Gastroesophageal sphincter (tissue), 4 donors: ENCODE data around the gene ITGB1BP1. TPM values are rescaled to one million over a fixed set of nuclear protein-coding genes. Genes with fewer than 3 reads are reported as not detected.

Experiments
- ATAC-seq: fragments of 150-250 bp; one replicate; pipeline ENCODE4 v1.9.1; 2016; ENCODE audit warnings: mild to moderate bottlenecking, moderate library complexity
- H3K27ac ChIP-seq, 4 donors: fragments of 200-600 bp; sonication (generic) in 3 of 4; 1 replicate in 3 of 4; 2 replicates in 1 of 4; pipeline ENCODE4 v1.5.1; 2016 to 2019
- H3K27me3 ChIP-seq: fragments of 200-600 bp; sonication (generic); one replicate; pipeline ENCODE4 v1.5.1; 2019
- H3K36me3 ChIP-seq, 2 donors: fragments of 200-600 bp; sonication (generic); one replicate each; pipeline ENCODE4 v1.5.1; 2019; ENCODE audit warnings: control low read depth in 1 of 2
- H3K4me1 ChIP-seq, 3 donors: fragments of 200-600 bp; sonication (generic); 1 replicate in 2 of 3; 2 replicates in 1 of 3; pipeline ENCODE4 v1.5.1; 2016 to 2019; ENCODE audit warnings: control low read depth in 2 of 3
- H3K4me3 ChIP-seq, 2 donors: fragments of 200-600 bp; sonication (generic); one replicate each; pipeline ENCODE4 v1.5.1; 2019; ENCODE audit warnings: mild to moderate bottlenecking in 1 of 2, moderate library complexity in 1 of 2
- H3K9me3 ChIP-seq, 3 donors: fragments of 200-600 bp; sonication (generic); one replicate each; pipeline ENCODE4 v1.5.1; 2017 to 2019; ENCODE audit warnings: control low read depth in 2 of 3
- CTCF ChIP-seq, 4 experiments: fragments of 200-600 bp in 2 of 4; fragments of 450-650 bp in 2 of 4; sonication (generic) in 1 of 4; IDR thresholded peaks; one replicate each; pipeline ENCODE4 v1.5.1; 2017 to 2019; ENCODE audit warnings: antibody characterized with exemption in 4 of 4, mild to moderate bottlenecking in 2 of 4, moderate library complexity in 2 of 4
- EP300 ChIP-seq: sonication (generic); formaldehyde crosslinking; IDR thresholded peaks from one replicate; pipeline ENCODE4 v1.6.1; 2017; ENCODE audit warnings: antibody characterized with exemption, mild to moderate bottlenecking
- POLR2A ChIP-seq, 2 donors: fragments of 450-650 bp; IDR thresholded peaks; one replicate each; pipeline ENCODE4 v1.6.1; 2017; ENCODE audit warnings: antibody characterized with exemption in 2 of 2, mild to moderate bottlenecking in 2 of 2, moderate library complexity in 1 of 2
- POLR2AphosphoS5 ChIP-seq: sonication (generic); formaldehyde crosslinking; IDR thresholded peaks from one replicate; pipeline ENCODE4 v1.6.1; 2017; ENCODE audit warnings: antibody characterized with exemption
- WGBS, 2 donors: methylation state at CpG; one replicate each; pipeline ENCODE4 v1.1.5; 2018; ENCODE audit warnings: low coverage in 1 of 2; 5-methylcytosine and 5-hydroxymethylcytosine counted together
- total RNA-seq, 4 donors: library from RNA; depleted of rRNA; stranded (reverse); fragments of >200 nt; gene quantifications; one replicate each; pipeline ENCODE4 v1.1.0, GENCODE V29; 2016

Gene ITGB1BP1
- total RNA-seq, 4 donors from 2014 or later: 52.8 to 80.4 (median 69.6) TPM

- WGBS, 2 donors: 82 to 100% methylated on average over 1 to 9 of the region's 16 CpGs
- TF ChIP-seq POLR2A (IDR thresholded peaks at IDR 0.05) (no peak), EP300 (no peak), POLR2AphosphoS5 (no peak), CTCF (IDR thresholded peaks at IDR 0.05) (no peak)
- Histone ChIP-seq H3K27me3 (no peaks in the 10 kb centered on the region), H3K4me3 (no peak overlapping the region), H3K36me3 (peaks cover 0 to 64% of the 10 kb centered on the region in 2 donors), H3K4me1 (peaks cover 0 to 17% (median 4%) of the 10 kb centered on the region in 3 donors), H3K27ac (no peak overlapping the region), H3K9me3 (no peaks in the 10 kb centered on the region)
- no peak for ATAC-seq
Observed at GRCh38 chr2:9415516-9416169, 7.7 kb downstream of the ITGB1BP1 start.

- H3K27ac ChIP-seq: no peak overlapping the region
- no peak for ATAC-seq
Observed at GRCh38 chr2:9412781-9413180, 10.5 kb downstream of the ITGB1BP1 start.

GRCh38 chr2:9410108-9410507 lies 13.2 kb downstream of the ITGB1BP1 start:
- WGBS, 2 donors: 91% methylated on average over 3 of the region's 3 CpGs; no CpG with 5 or more reads in 1 of the 2 donors
- TF ChIP-seq EP300: no peak
- no peak for TF ChIP-seq POLR2A (IDR thresholded peaks at IDR 0.05)
- no peak for TF ChIP-seq CTCF (IDR thresholded peaks at IDR 0.05)
- no peak for TF ChIP-seq POLR2AphosphoS5
- no peak overlapping the region for H3K4me3 ChIP-seq
- H3K9me3 ChIP-seq: no peaks in the 10 kb centered on the region
- ATAC-seq: no peak
- H3K27me3 ChIP-seq: no peaks in the 10 kb centered on the region
- H3K4me1 ChIP-seq: peaks cover 10 to 23% (median 12%) of the 10 kb centered on the region in 3 donors
- H3K36me3 ChIP-seq: peaks cover 0 to 82% of the 10 kb centered on the region in 2 donors
- H3K27ac ChIP-seq: no peak overlapping the region

More at GRCh38 chr2:9412781-9413180, 10.5 kb downstream of the ITGB1BP1 start:
- no peaks in the 10 kb centered on the region for H3K27me3 ChIP-seq
- TF ChIP-seq POLR2AphosphoS5 (no peak), CTCF (IDR thresholded peaks at IDR 0.05) (no peak), EP300 (no peak), POLR2A (IDR thresholded peaks at IDR 0.05) (no peak)
- H3K4me1 ChIP-seq: peaks cover 0 to 6% (median 1%) of the 10 kb centered on the region in 3 donors
- no peaks in the 10 kb centered on the region for H3K9me3 ChIP-seq
- no peak overlapping the region for H3K4me3 ChIP-seq
- 60 to 83% methylated on average over 6 to 7 of the region's 7 CpGs for WGBS, 2 donors
- H3K36me3 ChIP-seq: peaks cover 0 to 89% of the 10 kb centered on the region in 2 donors

GRCh38 chr2:9408641-9409151 lies 14.6 kb downstream of the ITGB1BP1 start:
- no peaks in the 10 kb centered on the region for H3K27me3 ChIP-seq
- ATAC-seq: no peak
- H3K4me3 ChIP-seq: no peak overlapping the region
- H3K4me1 ChIP-seq: peaks cover 16 to 37% (median 19%) of the 10 kb centered on the region in 3 donors
- H3K36me3 ChIP-seq: peaks cover 0 to 73% of the 10 kb centered on the region in 2 donors
- no peak for TF ChIP-seq CTCF (IDR thresholded peaks at IDR 0.05)
- TF ChIP-seq POLR2AphosphoS5: no peak
- no peak for TF ChIP-seq POLR2A (IDR thresholded peaks at IDR 0.05)
- TF ChIP-seq EP300: no peak
- 86 to 91% methylated on average over 6 to 9 of the region's 9 CpGs for WGBS, 2 donors
- no peaks in the 10 kb centered on the region for H3K9me3 ChIP-seq
- H3K27ac ChIP-seq: peak overlapping the region in 2 of 4 donors; percentile 10 to 64
